GM21528 (cell line): ENCODE data around the gene USP6.
"Not testable (repeated sequence)": the region's sequence is repeated elsewhere in the genome, so short reads cannot be mapped to it uniquely, and the experiment has no call there.

Experiments
- ATAC-seq: cut with Tn5 transposase; IDR thresholded peaks from one replicate; pipeline ENCODE4 v1.9.1; 2021; ENCODE audit warnings: mild to moderate bottlenecking, moderate library complexity; ENCODE audit not compliant: unreplicated experiment, low FRiP score

USP6 gene

GRCh38 chr17:5121186-5121841 is 5.5 kb downstream of the USP6 start:
- no peak for ATAC-seq

- ATAC-seq: not testable (repeated sequence)
Measured at GRCh38 chr17:5122056-5122455, 6.2 kb downstream of the USP6 start.

- no peak for ATAC-seq
Measured at GRCh38 chr17:5122586-5123342, 6.9 kb downstream of the USP6 start.

GRCh38 chr17:5123343-5124124 is 7.7 kb downstream of the USP6 start:
- ATAC-seq: no peak

- ATAC-seq: not testable (repeated sequence)
Measured at GRCh38 chr17:5124125-5124760, 8.4 kb downstream of the USP6 start.

- not testable (repeated sequence) for ATAC-seq
Measured at GRCh38 chr17:5124896-5125295, 9.1 kb downstream of the USP6 start.

- ATAC-seq: no peak
Measured at GRCh38 chr17:5126719-5127488, 11.1 kb downstream of the USP6 start.

GRCh38 chr17:5127910-5128309 is 12.1 kb downstream of the USP6 start:
- ATAC-seq: no peak

GRCh38 chr17:5128387-5128786 is 12.6 kb downstream of the USP6 start:
- not testable (repeated sequence) for ATAC-seq

- ATAC-seq: no peak
Measured at GRCh38 chr17:5128905-5129535, 13.2 kb downstream of the USP6 start.

- not testable (repeated sequence) for ATAC-seq
Measured at GRCh38 chr17:5129770-5130169, 13.9 kb downstream of the USP6 start.

GRCh38 chr17:5130261-5130660 is 14.4 kb downstream of the USP6 start:
- ATAC-seq: not testable (repeated sequence)

GRCh38 chr17:5130687-5131086 is 14.9 kb downstream of the USP6 start:
- ATAC-seq: not testable (repeated sequence)

GRCh38 chr17:5131146-5131715 is 15.4 kb downstream of the USP6 start:
- no peak for ATAC-seq

GRCh38 chr17:5131799-5132502 is 16.1 kb downstream of the USP6 start:
- not testable (repeated sequence) for ATAC-seq

- ATAC-seq: not testable (repeated sequence)
Measured at GRCh38 chr17:5132503-5133225, 16.8 kb downstream of the USP6 start.

- ATAC-seq: no peak
Measured at GRCh38 chr17:5133311-5133710, 17.5 kb downstream of the USP6 start.

GRCh38 chr17:5133961-5134360 is 18.1 kb downstream of the USP6 start:
- not testable (repeated sequence) for ATAC-seq
